ENCODE data around the gene NECTIN2.

DNA sequence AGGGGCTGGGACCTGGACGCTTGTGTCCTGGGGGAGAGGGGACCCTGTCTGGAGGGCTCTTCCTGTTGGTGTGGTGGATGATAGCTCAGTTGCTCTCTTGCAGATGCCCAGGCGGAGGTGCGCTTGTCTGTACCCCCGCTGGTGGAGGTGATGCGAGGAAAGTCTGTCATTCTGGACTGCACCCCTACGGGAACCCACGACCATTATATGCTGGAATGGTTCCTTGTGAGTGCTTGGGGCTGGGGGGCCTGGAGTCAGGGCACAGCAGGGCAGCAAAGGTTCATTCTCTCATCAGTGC, 35.0 kb upstream of the NECTIN2 start:
- TF ChIP-seq CTCF (conservative IDR thresholded peaks at IDR 0.05; ENCODE audit: low read length) (no peak), EZH2phosphoT487 (IDR thresholded peaks at IDR 0.05; ENCODE audit: borderline replicate concordance, low read depth, low read length) (no peak)
